ENCODE measurements around the gene FHL1.
A peak's percentile ranks its signal among the peaks of the same experiment; 100 is the strongest.
"Not testable (repeated sequence)": the region's sequence is repeated elsewhere in the genome, so short reads cannot be mapped to it uniquely, and the experiment has no call there.

Gene FHL1

GRCh38 chrX:136147315-136147901 lies at the start of gene FHL1:
Gene FHL1 (plus strand): TSS chrX:136147533.
- DNase-seq, result peak; percentile 57

- DNase-seq, result no peak
Observed at GRCh38 chrX:136097871-136098805, 49.2 kb upstream of the FHL1 start.

GRCh38 chrX:136104936-136105335 lies 42.4 kb upstream of the FHL1 start:
- no peak for DNase-seq

- DNase-seq, result no peak
Observed at GRCh38 chrX:136106920-136107528, 40.3 kb upstream of the FHL1 start.

GRCh38 chrX:136108905-136109304 lies 38.4 kb upstream of the FHL1 start:
- not testable (repeated sequence) for DNase-seq

GRCh38 chrX:136112286-136112685 lies 35.0 kb upstream of the FHL1 start:
- no peak for DNase-seq

GRCh38 chrX:136112778-136113177 lies 34.6 kb upstream of the FHL1 start:
- no peak for DNase-seq

- DNase-seq, result no peak
Observed at GRCh38 chrX:136115126-136115903, 32.0 kb upstream of the FHL1 start.

- DNase-seq, result no peak
Observed at GRCh38 chrX:136115904-136116297, 31.4 kb upstream of the FHL1 start.

GRCh38 chrX:136121788-136122187 lies 25.5 kb upstream of the FHL1 start:
- DNase-seq, result no peak

- no peak for DNase-seq
Observed at GRCh38 chrX:136122207-136122606, 25.1 kb upstream of the FHL1 start.

- no peak for DNase-seq
Observed at GRCh38 chrX:136125106-136125505, 22.2 kb upstream of the FHL1 start.

GRCh38 chrX:136126371-136126770 lies 21.0 kb upstream of the FHL1 start:
- no peak for DNase-seq

- no peak for DNase-seq
Observed at GRCh38 chrX:136126872-136127406, 20.4 kb upstream of the FHL1 start.

- DNase-seq, result no peak
Observed at GRCh38 chrX:136128743-136129142, 18.6 kb upstream of the FHL1 start.

GRCh38 chrX:136130931-136131833 lies 16.2 kb upstream of the FHL1 start:
- DNase-seq, result no peak

GRCh38 chrX:136138939-136139338 lies 8.4 kb upstream of the FHL1 start:
- no peak for DNase-seq

GRCh38 chrX:136141569-136141968 lies 5.8 kb upstream of the FHL1 start:
- no peak for DNase-seq

- DNase-seq, result no peak
Observed at GRCh38 chrX:136142592-136142991, 4.7 kb upstream of the FHL1 start.

GRCh38 chrX:136143711-136144110 lies 3.6 kb upstream of the FHL1 start:
- DNase-seq, result no peak

- peak; percentile 36 for DNase-seq
Observed at GRCh38 chrX:136146614-136147314, 569 bp upstream of the FHL1 start.
